NCI-H526 (cell line): ENCODE data around the gene SLC25A25.
A peak's percentile ranks its signal among the peaks of the same experiment; 100 is the strongest.
"Not testable (repeated sequence)": the region's sequence is repeated elsewhere in the genome, so short reads cannot be mapped to it uniquely, and the experiment has no call there.

ENCODE experiments used
- DNase-seq, 2 experiments: peaks; one replicate each; lab custom pipeline; 2025; lab: John Stamatoyannopoulos, UW

SLC25A25 gene

GRCh38 chr9:128051932-128052709 is 15.9 kb upstream of the SLC25A25 start:
- DNase-seq = no peak

- no peak for DNase-seq
These were observed 14.5 kb upstream of the SLC25A25 start for GRCh38 chr9:128053560-128053959.

DNA sequence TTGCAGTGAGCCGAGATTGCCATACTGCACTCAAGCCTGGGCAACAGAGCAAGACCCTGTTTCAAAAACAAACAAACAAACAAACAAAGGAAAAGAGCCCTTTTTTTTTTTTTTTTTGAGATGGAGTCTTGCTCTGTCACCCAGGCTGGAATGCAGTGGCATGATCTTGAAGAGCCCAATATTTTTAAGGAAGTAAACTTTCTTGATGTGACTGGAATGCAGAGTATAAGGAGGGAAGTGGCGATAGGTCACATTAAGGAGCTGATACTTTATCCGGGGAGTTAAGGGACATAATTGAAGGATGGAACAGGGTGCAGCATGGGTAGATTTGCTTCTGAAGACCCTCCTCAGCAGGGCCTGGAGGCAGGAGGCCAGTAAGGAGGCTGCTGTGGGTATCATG is 13.9 kb upstream of the SLC25A25 start:
- DNase-seq = no peak

- DNase-seq = no peak
These were observed 12.5 kb upstream of the SLC25A25 start for GRCh38 chr9:128055344-128056040.

DNA sequence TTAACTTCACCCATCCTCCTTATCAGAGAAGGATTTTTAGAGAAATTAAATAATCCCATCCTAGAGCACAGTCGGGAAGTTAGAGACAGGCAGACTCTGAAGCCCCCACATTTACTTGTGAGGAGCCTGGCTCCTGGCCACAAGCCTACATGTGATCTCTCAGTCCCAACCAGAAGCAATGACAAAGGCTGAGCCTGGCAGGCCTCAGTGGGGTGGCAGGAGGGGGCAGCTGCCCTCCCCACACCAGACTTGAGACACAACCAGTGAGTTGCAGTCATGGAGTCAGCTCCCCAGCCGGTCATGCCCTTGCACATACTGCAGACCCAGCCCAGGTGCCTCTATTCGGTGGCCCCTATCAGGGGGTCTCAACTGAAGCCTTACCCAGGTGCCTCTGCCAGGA is 11.9 kb upstream of the SLC25A25 start:
- DNase-seq = no peak

DNA sequence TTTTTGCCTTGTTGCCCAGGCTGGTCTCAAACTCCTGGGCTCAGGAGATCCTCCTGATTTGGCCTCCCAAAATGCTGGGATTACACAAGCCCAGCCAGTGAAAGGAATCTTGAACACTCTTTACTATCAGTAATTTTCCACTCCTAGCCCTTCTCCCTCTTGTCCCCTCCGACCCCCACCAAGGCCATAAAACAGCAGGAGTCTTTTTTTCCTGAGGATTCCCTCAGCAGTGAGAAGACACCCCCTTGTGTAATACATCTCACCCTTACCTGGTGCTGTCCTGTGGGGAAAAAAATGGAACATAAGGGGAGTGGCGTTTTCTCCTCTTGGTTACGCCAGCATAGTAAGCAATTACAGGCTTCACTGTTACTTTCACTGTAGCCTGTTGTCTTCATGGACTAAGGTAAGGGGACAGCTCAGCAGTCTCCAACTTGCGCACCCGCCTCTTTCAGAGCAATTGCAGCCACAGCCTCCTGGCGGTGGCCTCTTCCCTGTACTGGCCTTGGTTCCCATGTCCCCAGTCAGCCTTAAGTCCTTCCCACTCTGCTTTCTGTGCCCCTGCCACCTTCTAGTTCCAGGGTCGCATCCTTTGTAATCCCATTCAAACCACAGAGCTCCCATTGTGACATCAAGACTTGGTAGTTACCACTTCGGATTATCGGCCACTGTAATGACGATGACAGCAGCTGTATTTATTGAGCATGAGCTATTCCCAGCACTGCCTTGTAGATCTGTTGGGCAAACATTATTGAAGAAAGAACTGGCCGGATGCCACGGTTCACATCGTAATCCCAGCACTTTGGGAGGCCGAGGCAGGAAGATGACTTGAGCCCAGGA is 10.9 kb upstream of the SLC25A25 start:
- no peak for DNase-seq

- no peak for DNase-seq
These were observed 10.2 kb upstream of the SLC25A25 start for GRCh38 chr9:128057724-128058409.

DNA sequence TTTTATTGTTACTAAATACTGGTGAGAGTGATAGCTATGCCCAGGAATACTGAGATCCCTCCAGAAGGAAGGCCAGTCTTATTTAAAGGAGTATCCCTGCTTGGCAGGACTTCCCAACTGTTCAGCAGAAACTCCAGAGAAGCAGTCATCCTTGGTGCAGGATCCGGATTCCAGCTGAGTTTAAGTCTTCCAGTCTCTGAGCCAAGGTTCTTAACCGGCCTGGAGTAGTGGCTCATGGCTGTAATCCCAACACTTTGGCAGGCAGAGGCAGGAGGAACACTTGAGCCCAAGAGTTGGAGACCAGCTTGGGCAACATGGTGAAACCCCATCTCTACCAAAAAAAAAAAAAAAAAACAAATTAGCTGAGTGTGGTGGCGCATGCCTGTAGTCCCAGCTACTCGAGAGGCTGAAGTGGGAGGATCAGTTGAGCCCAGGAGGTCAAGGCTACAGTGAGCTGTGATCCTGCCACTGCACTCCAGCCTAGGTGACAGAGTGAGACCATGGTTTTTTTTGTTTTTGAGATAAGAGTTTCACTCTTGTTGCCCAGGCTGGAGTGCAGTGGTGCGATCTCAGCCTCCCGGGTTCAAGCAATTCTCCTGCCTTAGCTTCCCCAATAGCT is 8.6 kb upstream of the SLC25A25 start:
- no peak for DNase-seq

- no peak for DNase-seq
These were observed 6.6 kb upstream of the SLC25A25 start for GRCh38 chr9:128061275-128061960.

DNA sequence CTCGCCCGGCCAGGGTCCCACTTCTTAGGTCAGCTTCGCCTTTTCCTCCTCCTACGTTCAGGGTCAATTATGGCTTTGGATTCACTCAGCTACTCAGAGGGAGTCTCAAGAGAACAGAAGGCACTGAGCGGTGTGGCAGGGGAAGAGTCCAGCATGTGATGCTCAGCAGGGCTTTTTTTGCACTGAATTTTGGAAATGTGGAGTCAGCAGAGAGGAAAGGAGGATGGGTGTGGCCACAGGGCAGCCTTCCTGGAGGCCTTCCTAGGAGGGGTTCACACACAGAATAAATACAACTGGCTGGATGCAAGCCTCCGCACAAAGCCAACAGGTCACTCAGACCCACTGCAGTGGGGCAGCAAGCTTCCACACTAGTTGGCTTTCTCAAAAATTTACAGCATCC is 5.8 kb upstream of the SLC25A25 start:
- DNase-seq = no peak

DNA sequence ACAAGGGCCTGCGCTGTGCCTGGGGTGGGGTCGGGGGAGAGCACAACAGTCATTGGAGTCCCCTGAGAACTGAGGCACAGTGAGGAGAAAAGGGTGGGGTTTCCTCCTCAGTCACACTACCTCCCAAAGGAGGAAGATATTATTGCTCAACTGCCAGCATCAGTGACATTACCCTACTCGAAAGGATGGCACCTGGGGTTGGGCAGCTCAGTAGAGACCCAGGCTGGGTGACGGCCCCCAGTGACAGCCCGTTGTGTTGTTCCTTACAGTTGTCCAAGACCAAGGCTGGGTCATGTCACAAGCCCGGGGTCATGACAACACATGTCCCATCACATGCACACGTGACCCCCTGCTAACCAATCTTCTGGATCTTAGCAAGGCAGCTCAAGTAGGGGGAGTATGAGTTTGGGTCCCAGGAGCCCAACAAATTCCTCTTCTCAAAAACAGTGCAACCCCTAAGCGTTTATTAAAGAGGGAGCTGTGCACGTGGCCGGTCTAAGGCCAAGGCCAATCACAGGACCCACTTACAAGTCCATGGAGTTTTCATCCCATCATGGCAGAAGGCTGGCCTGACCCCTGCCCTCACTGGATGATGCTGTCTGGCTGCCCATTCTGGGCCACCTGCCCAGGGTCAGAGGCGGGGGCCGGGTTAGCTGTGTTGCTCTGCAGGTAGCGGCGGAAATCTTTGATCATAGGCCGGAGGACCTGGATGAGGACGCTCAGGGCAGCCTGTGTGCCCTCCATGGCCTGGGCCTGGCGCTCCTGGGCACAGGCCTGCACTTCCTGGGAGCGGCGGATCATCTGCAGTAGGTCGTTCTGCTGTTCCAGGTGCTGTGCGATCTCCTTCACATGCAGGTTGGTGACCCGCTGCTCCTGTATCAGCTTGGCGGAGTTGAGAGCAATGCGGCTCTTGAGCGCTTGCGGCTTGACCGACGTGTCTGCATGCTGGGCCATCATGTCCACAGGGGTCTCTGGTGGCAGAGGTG is 4.9 kb upstream of the SLC25A25 start:
- no peak for DNase-seq

DNA sequence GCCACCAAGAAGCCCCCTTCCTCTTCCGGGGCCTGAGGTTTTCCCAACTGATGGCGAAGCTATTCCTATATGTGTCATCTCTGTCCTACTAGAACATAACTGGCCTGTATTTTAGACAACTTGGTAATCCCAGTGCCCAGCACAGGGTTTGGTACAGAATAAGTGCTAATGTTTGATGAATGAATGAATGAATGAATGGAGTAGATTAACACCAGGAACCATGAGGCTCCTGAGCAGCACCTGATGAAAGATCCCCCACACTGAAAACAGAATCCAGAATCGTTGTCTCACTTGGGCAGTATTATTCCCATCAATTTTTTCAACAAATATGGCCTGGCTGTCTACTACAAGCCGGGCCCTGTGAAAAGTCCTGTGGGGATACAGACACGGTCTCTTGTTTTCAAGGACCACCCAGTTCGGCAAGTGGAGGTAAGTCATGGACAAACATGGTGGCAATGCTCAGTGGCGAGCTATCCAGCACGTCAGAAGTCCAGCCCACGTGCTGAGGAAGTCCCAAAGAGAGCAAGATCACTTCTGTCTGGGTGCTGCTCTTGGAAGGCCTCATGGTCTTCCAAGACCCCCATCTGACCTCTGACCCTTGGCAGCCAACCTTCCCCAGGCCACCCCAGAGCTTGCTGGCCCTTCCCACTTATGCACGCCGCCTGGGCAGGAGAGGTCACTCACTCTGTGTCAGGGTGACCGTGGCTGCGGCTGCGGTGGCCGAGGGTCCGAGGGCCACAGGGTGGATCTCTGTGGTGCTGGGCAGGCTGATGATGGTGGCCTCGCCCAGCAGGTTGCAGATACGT is 1.9 kb upstream of the SLC25A25 start:
- no peak for DNase-seq

- DNase-seq = peak; percentile 95 to 97
These were observed 1.1 kb upstream of the SLC25A25 start, which contains the start of gene NAIF1 for GRCh38 chr9:128066713-128067644. Gene NAIF1 (minus strand): TSS chr9:128067320. CDS start chr9:128067101, 219 bp downstream.

DNA sequence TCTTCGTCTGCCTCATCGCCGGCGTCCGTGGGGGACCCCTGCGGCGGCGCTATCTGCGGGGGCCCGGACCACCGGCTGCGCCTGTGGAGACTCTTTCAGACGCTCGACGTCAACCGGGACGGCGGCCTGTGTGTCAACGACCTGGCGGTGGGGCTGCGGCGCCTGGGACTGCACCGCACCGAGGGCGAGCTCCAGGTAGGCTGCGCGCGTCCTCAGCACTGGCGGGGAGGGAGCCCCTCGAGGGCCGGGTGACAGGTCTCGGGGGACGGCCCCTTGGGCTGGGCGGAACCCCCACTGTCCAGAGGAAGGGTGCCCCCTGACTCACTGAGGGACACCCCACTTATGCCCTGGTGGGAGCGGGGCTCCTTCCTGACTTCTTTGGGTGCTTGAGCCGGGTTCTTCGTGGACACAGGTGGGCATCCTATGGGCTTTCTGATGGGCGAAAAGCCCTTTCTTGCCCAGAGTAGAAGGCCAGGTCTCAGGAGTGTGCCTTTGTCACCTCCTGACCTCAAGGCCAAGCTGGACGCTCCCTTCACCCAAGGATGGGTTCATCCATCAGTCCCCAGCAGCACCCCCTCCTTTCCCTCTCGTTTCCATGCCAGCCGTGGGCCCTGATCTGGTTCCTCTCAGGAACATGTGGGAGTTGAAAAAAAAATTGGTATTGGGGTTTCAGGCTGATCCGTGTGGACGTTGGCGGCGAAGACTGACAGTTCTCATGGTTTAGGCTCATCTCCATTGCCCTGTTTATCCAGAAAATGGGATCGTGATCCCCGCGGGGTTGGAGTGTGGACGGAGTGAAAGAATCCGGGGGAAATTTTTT is 564 bp downstream of the SLC25A25 start:
- peak in 1 of 2 experiments; percentile 55 for DNase-seq

- no peak for DNase-seq
These were observed 2.8 kb downstream of the SLC25A25 start for GRCh38 chr9:128070874-128071273.

GRCh38 chr9:128071475-128071874 is 3.4 kb downstream of the SLC25A25 start:
- not testable (repeated sequence) for DNase-seq
